Fibroblast of skin of back (primary cell): ENCODE results near the gene OGA.
"Not testable (repeated sequence)": the region's sequence is repeated elsewhere in the genome, so short reads cannot be mapped to it uniquely, and the experiment has no call there.

ENCODE experiments used
- DNase-seq: peaks from one replicate; pipeline ENCODE4 v3.0.0-alpha.2; 2013

The OGA gene

GRCh38 chr10:101797403-101798059 is 20.7 kb downstream of the OGA start:
- no peak for DNase-seq

- no peak for DNase-seq
Observed at GRCh38 chr10:101793526-101793925, 24.7 kb downstream of the OGA start.

GRCh38 chr10:101789686-101790085 is 28.6 kb downstream of the OGA start:
- DNase-seq = no peak

GRCh38 chr10:101789231-101789630 is 29.0 kb downstream of the OGA start:
- not testable (repeated sequence) for DNase-seq

GRCh38 chr10:101785801-101786200 is 32.4 kb downstream of the OGA start:
- DNase-seq = no peak

- no peak for DNase-seq
Observed at GRCh38 chr10:101784558-101784957, 33.7 kb downstream of the OGA start.

- DNase-seq = peak; percentile 8
Observed at GRCh38 chr10:101783736-101784118, 34.5 kb downstream of the OGA start.

GRCh38 chr10:101782811-101783735 is 35.2 kb downstream of the OGA start, which contains the start of gene NPM3:
NPM3 (minus strand) TSS chr10:101783446; CDS start chr10:101783390, 56 bp downstream.
- peak; percentile 81 for DNase-seq

GRCh38 chr10:101781984-101782810 is 36.0 kb downstream of the OGA start:
- DNase-seq = no peak

GRCh38 chr10:101781655-101781983 is 36.6 kb downstream of the OGA start:
- no peak for DNase-seq

GRCh38 chr10:101780818-101781654 is 37.2 kb downstream of the OGA start:
- DNase-seq = peak; percentile 57

- no peak for DNase-seq
Observed at GRCh38 chr10:101780187-101780817, 37.9 kb downstream of the OGA start.

GRCh38 chr10:101779544-101780186 is 38.6 kb downstream of the OGA start:
- DNase-seq = peak; percentile 54

- DNase-seq = peak; percentile 11
Observed at GRCh38 chr10:101778781-101779543, 39.3 kb downstream of the OGA start.

- DNase-seq = no peak
Observed at GRCh38 chr10:101778151-101778780, 40.0 kb downstream of the OGA start.

- no peak for DNase-seq
Observed at GRCh38 chr10:101777619-101778145, 40.6 kb downstream of the OGA start.

GRCh38 chr10:101776161-101776817 is 42.0 kb downstream of the OGA start:
- DNase-seq = no peak

- no peak for DNase-seq
Observed at GRCh38 chr10:101775273-101776160, 42.7 kb downstream of the OGA start, which contains the start of gene FGF8. FGF8 (minus strand) TSS chr10:101776114; CDS start chr10:101775900, 214 bp downstream.
